ENCODE measurements around the gene PLA2G15. TPM values are rescaled to one million over a fixed set of nuclear protein-coding genes. Genes with fewer than 3 reads are reported as not detected.
"Not testable (repeated sequence)": the region's sequence is repeated elsewhere in the genome, so short reads cannot be mapped to it uniquely, and the experiment has no call there.

The PLA2G15 gene
- total RNA-seq, 1 experiment from 2014 or later = 33.2 TPM

DNA sequence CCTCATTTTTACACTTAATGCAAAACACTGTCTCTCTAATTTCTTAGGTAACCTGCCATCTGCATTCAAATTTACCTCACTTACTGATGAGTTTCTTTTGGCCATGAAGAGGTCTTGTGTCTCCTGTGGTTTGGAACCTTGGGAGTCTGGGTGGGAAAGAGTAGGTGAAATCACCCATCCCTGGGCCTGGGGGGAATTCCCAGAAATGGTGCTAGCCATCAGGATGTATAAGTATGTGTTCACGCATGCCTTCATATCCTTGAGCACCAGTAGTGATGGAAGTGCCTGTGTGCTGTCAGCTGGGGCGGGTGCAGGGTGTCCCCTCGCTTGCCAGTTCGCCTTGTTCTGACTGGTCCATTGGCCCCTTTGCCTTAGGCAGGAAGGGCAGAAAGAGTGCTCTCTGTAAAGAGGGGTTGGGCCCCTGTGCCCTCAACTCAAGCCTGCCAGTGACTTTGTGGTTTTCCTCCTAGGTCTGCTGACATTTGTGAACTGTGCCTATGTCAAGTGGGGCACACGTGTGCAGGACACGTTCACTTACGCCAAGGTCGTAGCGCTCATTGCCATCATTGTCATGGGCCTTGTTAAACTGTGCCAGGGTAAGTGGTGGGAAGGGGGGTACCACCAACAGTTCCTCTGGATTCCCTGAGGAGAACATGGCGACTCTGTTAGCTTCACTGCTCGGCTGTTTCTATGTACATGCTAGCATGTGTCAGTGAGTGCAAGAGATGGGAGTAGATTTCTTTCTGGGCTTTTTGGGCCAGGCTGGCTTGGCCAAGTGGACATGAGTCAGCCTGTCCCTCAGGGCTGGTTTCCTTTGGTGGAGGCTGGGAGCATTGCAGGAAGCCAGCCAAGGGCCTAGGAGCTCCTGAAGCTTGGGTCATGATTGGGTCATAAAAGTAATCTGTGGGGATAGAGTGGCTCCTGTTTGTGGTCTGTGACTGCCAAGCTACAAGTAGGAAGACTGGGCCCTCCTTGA is 42.4 kb downstream of the PLA2G15 start:
- ChIA-PET CTCF (no interaction called here), POLR2A (no interaction called here)
- no peaks in the 10 kb centered on the region for H3K27me3 Mint-ChIP-seq (ENCODE audit: insufficient read depth, unreplicated experiment)
- Histone ChIP-seq H3K36me3 (ENCODE audit: control insufficient read depth, insufficient read depth, low read length) (peaks cover 2% of the 10 kb centered on the region; the same call in 1 of the 2 replicates), H3K9me3 (no peaks in the 10 kb centered on the region), H3K4me3 (ENCODE audit: low read depth, low read length) (no peak overlapping the region), H3K27me3 (replicated peaks; ENCODE audit: control insufficient read depth, insufficient read depth, low read length) (no peaks in the 10 kb centered on the region), H3K4me1 (peaks cover 3% of the 10 kb centered on the region; the same call in 1 of the 2 replicates)
- DNase-seq = no peak
- peaks cover 96% of the 10 kb centered on the region for H3K36me3 Mint-ChIP-seq (ENCODE audit: insufficient read depth, unreplicated experiment)
- H3K4me1 Mint-ChIP-seq (ENCODE audit: low read depth, unreplicated experiment) = peaks cover 40% of the 10 kb centered on the region
- H3K4me3 Mint-ChIP-seq (ENCODE audit: unreplicated experiment) = no peak overlapping the region
- intact Hi-C loops (cut with micrococcal nuclease; ENCODE audit: unreplicated experiment) = no loop called here
- no TSS peak for BruUV-seq (replicated peaks)
- no peaks in the 10 kb centered on the region for H3K9me3 Mint-ChIP-seq (ENCODE audit: unreplicated experiment)
- H3K27ac Mint-ChIP-seq (ENCODE audit: unreplicated experiment) = no peak overlapping the region
- TF ChIP-seq, protein P1, sequence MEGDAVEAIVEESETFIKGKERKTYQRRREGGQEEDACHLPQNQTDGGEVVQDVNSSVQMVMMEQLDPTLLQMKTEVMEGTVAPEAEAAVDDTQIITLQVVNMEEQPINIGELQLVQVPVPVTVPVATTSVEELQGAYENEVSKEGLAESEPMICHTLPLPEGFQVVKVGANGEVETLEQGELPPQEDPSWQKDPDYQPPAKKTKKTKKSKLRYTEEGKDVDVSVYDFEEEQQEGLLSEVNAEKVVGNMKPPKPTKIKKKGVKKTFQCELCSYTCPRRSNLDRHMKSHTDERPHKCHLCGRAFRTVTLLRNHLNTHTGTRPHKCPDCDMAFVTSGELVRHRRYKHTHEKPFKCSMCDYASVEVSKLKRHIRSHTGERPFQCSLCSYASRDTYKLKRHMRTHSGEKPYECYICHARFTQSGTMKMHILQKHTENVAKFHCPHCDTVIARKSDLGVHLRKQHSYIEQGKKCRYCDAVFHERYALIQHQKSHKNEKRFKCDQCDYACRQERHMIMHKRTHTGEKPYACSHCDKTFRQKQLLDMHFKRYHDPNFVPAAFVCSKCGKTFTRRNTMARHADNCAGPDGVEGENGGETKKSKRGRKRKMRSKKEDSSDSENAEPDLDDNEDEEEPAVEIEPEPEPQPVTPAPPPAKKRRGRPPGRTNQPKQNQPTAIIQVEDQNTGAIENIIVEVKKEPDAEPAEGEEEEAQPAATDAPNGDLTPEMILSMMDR (IDR thresholded peaks at IDR 0.05; ENCODE audit: insufficient read depth in 1 of 2, low read depth in 1 of 2, low read length in 1 of 2, severe bottlenecking in 1 of 2, unreplicated experiment in 1 of 2) = no peak

GRCh38 chr16:68288252-68288650 is 43.1 kb downstream of the PLA2G15 start:
- intact Hi-C loops (cut with micrococcal nuclease; ENCODE audit: unreplicated experiment) = no loop called here
- H3K4me3 ChIP-seq (ENCODE audit: low read depth, low read length) = no peak overlapping the region
- no TSS peak for BruUV-seq (replicated peaks)
- Mint-ChIP-seq H3K36me3 (ENCODE audit: insufficient read depth, unreplicated experiment) (peaks cover 96% of the 10 kb centered on the region), H3K4me3 (ENCODE audit: unreplicated experiment) (no peak overlapping the region), H3K9me3 (ENCODE audit: unreplicated experiment) (no peaks in the 10 kb centered on the region), H3K4me1 (ENCODE audit: low read depth, unreplicated experiment) (peaks cover 40% of the 10 kb centered on the region), H3K27ac (ENCODE audit: unreplicated experiment) (no peak overlapping the region), H3K27me3 (ENCODE audit: insufficient read depth, unreplicated experiment) (no peaks in the 10 kb centered on the region)
- 0 out of 2 replicates have a peak, but pooled peaks cover 3% of the 10 kb centered on the region for H3K4me1 ChIP-seq
- ChIA-PET CTCF (no interaction called here), POLR2A (no interaction called here)
- TF ChIP-seq, protein P1 (IDR thresholded peaks at IDR 0.05; ENCODE audit: insufficient read depth in 1 of 2, low read depth in 1 of 2, low read length in 1 of 2, severe bottlenecking in 1 of 2, unreplicated experiment in 1 of 2) = no peak
- no peaks in the 10 kb centered on the region; the same call in 1 of the 2 replicates for H3K36me3 ChIP-seq (ENCODE audit: control insufficient read depth, insufficient read depth, low read length)
- H3K27me3 ChIP-seq (replicated peaks; ENCODE audit: control insufficient read depth, insufficient read depth, low read length) = no peaks in the 10 kb centered on the region
- no peaks in the 10 kb centered on the region for H3K9me3 ChIP-seq
- DNase-seq = no peak

DNA sequence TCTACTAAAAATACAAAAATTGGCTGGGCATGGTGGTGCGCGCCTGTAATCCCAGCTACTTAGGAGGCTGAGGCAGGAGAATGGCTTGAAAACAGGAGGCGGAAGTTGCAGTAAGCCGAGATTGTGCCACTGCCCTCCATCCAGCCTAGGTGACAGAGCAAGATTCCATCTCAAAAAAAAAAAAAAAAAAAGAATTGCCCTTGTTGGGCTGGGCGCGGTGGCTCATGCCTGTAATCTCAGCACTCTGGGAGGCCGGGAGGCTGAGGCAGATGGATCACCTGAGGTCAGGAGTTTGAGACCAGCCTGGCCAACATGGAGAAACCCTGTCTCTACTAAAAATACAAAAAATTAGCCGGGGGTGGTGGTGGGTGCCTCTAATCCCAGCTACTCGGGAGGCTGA is 43.6 kb downstream of the PLA2G15 start:
- H3K27me3 Mint-ChIP-seq (ENCODE audit: insufficient read depth, unreplicated experiment); H3K27me3 ChIP-seq (replicated peaks; ENCODE audit: control insufficient read depth, insufficient read depth, low read length); H3K9me3 Mint-ChIP-seq (ENCODE audit: unreplicated experiment); H3K4me3 Mint-ChIP-seq (ENCODE audit: unreplicated experiment); H3K27ac Mint-ChIP-seq (ENCODE audit: unreplicated experiment); H3K9me3 ChIP-seq; intact Hi-C loops (cut with micrococcal nuclease; ENCODE audit: unreplicated experiment); DNase-seq; H3K36me3 ChIP-seq (ENCODE audit: control insufficient read depth, insufficient read depth, low read length); H3K4me3 ChIP-seq (ENCODE audit: low read depth, low read length); POLR2A ChIA-PET; BruUV-seq (replicated peaks); CTCF ChIA-PET; H3K4me1 ChIP-seq: not testable (repeated sequence)
- H3K4me1 Mint-ChIP-seq (ENCODE audit: low read depth, unreplicated experiment) = peaks cover 45% of the 10 kb centered on the region
- peaks cover 96% of the 10 kb centered on the region for H3K36me3 Mint-ChIP-seq (ENCODE audit: insufficient read depth, unreplicated experiment)

Measured in Caco-2 (cell line).